PC-9 (cell line): Measurements from ENCODE around the gene SNTG2.

ENCODE experiments used
- EZH2 ChIP-seq: fragments of 200-600 bp; sonication (generic); IDR thresholded peaks from 2 replicates; pipeline ENCODE4 v1.8.0; 2017; ENCODE audit warnings: antibody characterized with exemption, low read depth
- TF ChIP-seq, protein P1 (sequence below): fragments of 200-600 bp; sonication (generic); conservative IDR thresholded peaks from 2 replicates; pipeline ENCODE4 v1.6.1; 2017; ENCODE audit warnings: mixed run types, antibody characterized with exemption, mild to moderate bottlenecking, moderate library complexity

- TF ChIP-seq, protein P1, sequence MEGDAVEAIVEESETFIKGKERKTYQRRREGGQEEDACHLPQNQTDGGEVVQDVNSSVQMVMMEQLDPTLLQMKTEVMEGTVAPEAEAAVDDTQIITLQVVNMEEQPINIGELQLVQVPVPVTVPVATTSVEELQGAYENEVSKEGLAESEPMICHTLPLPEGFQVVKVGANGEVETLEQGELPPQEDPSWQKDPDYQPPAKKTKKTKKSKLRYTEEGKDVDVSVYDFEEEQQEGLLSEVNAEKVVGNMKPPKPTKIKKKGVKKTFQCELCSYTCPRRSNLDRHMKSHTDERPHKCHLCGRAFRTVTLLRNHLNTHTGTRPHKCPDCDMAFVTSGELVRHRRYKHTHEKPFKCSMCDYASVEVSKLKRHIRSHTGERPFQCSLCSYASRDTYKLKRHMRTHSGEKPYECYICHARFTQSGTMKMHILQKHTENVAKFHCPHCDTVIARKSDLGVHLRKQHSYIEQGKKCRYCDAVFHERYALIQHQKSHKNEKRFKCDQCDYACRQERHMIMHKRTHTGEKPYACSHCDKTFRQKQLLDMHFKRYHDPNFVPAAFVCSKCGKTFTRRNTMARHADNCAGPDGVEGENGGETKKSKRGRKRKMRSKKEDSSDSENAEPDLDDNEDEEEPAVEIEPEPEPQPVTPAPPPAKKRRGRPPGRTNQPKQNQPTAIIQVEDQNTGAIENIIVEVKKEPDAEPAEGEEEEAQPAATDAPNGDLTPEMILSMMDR, result no peak
- TF ChIP-seq EZH2, result no peak
Measured at GRCh38 chr2:1353124-1353523, 402.5 kb downstream of the SNTG2 start.
